Upper lobe of left lung (tissue), 6 donors: Measurements from ENCODE around the gene NUPR1. TPM values are rescaled to one million over a fixed set of nuclear protein-coding genes. Genes with fewer than 3 reads are reported as not detected.

Source experiments
- ATAC-seq, 2 donors: fragments of 200-7000 bp; cut with Tn5 transposase; one replicate each; pipeline ENCODE4 v1.9.1; 2022; ENCODE audit warnings: mild to moderate bottlenecking in 2 of 2, moderate library complexity in 2 of 2; ENCODE audit not compliant: low FRiP score in 2 of 2
- DNase-seq, 2 donors: peaks; one replicate each; pipeline ENCODE4 v3.0.0-alpha.2; 2019 to 2020
- H3K27ac ChIP-seq, 4 donors: fragments of 200-600 bp; sonication (generic); one replicate each; pipeline ENCODE4 v1.5.1; 2016 to 2019
- H3K27me3 ChIP-seq, 4 donors: fragments of 200-600 bp; sonication (generic); one replicate each; pipeline ENCODE4 v1.5.1; 2017 to 2019
- H3K36me3 ChIP-seq, 4 donors: fragments of 200-600 bp; sonication (generic); one replicate each; pipeline ENCODE4 v1.5.1; 2016 to 2019
- H3K4me1 ChIP-seq, 4 donors: fragments of 200-600 bp; sonication (generic); one replicate each; pipeline ENCODE4 v1.5.1; 2018 to 2019
- H3K4me3 ChIP-seq, 4 donors: fragments of 200-600 bp; sonication (generic); one replicate each; pipeline ENCODE4 v1.5.1; 2017 to 2019; ENCODE audit warnings: mild to moderate bottlenecking in 2 of 4, moderate library complexity in 1 of 4
- H3K9me3 ChIP-seq, 4 donors: fragments of 200-600 bp; sonication (generic); one replicate each; pipeline ENCODE4 v1.5.1; 2018 to 2019
- EP300 ChIP-seq, 4 donors: sonication (generic); formaldehyde crosslinking; IDR thresholded peaks; one replicate each; pipeline ENCODE4 v1.5.1; 2017; ENCODE audit warnings: antibody characterized with exemption in 4 of 4, control low read depth in 2 of 4
- POLR2A ChIP-seq, 4 donors: fragments of 450-650 bp; IDR thresholded peaks; one replicate each; pipeline ENCODE4 v1.5.1; 2016 to 2017; ENCODE audit warnings: antibody characterized with exemption in 4 of 4, mild to moderate bottlenecking in 2 of 4
- POLR2AphosphoS5 ChIP-seq, 2 donors: sonication (generic); formaldehyde crosslinking; IDR thresholded peaks; one replicate each; pipeline ENCODE4 v1.5.1; 2017; ENCODE audit warnings: antibody characterized with exemption in 2 of 2
- WGBS, 2 donors: methylation state at CpG; one replicate each; pipeline ENCODE4 v1.1.5; 2017 to 2018; 5-methylcytosine and 5-hydroxymethylcytosine counted together
- total RNA-seq, 6 donors: library from RNA; depleted of rRNA in 4 of 6; stranded (reverse); fragments of >200 nt in 4 of 6; gene quantifications; one replicate each; pipeline versions ENCODE4 v1.1.0 to v1.2.1, GENCODE V29; 2016 to 2021
- TF ChIP-seq, protein P1 (sequence below), 6 experiments: fragments of 450-650 bp in 4 of 6; fragments of 200-600 bp in 2 of 6; sonication (generic) in 2 of 6; IDR thresholded peaks; one replicate each; pipeline ENCODE4 v1.5.1; 2016 to 2019; ENCODE audit warnings: antibody characterized with exemption in 6 of 6
- donor health status: DM: no; HTN: no; CAD: no; lungs with moderate emphysema.
- donor health status: DM: no; HTN: yes; CAD: no; lungs with severe emphysema.

NUPR1 gene
- total RNA-seq, 6 donors from 2014 or later = 34.1 to 294 (median 119) TPM

DNA sequence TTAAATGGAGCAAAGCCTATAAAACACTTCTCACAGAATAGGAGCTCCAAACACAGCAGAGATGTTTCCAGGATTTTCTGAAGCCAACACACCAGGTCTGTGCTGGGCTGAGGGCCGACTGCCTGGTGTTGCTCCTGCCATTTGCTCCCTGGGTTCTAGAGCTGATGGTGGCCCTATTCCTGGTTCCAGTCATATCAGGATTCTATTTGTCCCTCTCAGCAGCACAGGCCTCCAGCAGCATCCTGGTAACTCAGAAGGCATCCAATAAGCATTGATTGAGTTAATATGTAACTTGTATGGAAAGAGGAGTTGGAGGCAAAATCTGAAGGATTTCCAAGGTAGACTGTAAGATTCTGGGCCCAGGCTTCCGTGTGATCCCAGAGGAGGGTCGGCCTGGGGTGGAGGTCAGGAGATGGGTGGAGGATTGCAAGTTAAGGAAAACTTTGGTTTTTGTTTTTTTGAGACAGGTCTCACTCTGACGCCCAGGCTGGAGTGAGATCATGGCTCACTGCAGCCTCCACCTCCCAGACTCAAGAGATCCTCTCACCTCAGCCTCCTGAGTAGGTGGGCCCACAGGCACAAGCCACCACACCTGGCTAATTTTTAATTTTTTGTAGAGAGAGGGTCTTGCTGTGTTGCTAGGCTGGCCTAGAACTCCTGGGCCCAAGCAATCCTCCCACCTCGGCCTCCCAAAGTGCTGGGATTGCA lies 5.7 kb downstream of the NUPR1 start:
- 90% methylated on average over 5 of the region's 5 CpGs for WGBS, 2 donors
- TF ChIP-seq POLR2AphosphoS5 (IDR thresholded peaks at IDR 0.05) = no peak
- TF ChIP-seq, protein P1, sequence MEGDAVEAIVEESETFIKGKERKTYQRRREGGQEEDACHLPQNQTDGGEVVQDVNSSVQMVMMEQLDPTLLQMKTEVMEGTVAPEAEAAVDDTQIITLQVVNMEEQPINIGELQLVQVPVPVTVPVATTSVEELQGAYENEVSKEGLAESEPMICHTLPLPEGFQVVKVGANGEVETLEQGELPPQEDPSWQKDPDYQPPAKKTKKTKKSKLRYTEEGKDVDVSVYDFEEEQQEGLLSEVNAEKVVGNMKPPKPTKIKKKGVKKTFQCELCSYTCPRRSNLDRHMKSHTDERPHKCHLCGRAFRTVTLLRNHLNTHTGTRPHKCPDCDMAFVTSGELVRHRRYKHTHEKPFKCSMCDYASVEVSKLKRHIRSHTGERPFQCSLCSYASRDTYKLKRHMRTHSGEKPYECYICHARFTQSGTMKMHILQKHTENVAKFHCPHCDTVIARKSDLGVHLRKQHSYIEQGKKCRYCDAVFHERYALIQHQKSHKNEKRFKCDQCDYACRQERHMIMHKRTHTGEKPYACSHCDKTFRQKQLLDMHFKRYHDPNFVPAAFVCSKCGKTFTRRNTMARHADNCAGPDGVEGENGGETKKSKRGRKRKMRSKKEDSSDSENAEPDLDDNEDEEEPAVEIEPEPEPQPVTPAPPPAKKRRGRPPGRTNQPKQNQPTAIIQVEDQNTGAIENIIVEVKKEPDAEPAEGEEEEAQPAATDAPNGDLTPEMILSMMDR (IDR thresholded peaks at IDR 0.05) = no peak
- TF ChIP-seq EP300 (IDR thresholded peaks at IDR 0.05) = no peak
- TF ChIP-seq POLR2A (IDR thresholded peaks at IDR 0.05) = no peak

DNA sequence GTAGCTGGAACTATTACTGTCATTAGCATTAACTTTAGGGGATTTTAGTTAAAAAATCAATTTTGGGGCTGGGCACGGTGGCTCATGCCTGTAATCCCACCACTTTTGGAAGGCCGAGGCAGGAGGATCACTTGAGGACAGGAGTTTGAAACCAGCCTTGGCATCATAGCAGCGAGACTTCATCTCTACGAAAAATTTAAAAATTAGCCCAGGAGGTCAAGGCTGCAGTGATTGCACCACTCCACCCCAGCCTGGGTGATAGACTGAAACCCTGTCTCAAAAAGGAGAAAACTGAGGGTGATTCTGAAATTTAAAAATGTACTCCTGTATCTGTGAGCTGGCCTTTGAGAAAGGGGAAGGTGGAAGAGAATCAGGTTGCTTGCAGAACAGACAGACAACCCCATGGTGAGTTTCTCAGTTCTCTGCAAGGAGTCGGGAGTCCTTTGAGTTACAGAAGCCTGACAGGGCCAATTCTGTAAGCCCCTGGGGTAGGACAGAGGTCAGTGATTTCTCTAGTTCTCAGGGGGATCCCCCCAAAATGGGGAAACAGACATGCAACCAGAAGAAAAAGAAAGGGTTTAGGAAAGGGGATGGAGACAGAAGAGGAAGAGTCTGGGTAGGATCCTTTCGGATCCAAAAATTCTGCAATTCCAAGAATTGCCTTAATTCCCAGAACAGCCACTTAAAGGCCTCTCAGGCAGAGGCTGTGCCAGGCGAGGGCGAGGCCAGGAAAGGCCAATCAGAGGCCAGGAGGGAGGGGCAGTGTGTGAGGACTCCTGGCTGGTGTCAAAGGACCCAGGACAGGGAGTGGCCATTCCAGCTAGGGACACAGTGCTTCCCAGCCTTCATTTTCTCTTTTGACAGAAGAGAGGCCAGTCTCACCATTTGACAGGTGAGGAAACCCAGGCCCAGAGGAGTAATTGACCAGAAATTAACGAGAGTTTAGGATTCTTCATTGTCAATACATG lies 6.7 kb downstream of the NUPR1 start:
- peak; percentile 84 to 92 for DNase-seq
- Histone ChIP-seq H3K27ac (peak overlapping the region; percentile 48 to 79 (median 76)), H3K4me1 (peaks cover 33 to 52% (median 43%) of the 10 kb centered on the region in 4 donors), H3K36me3 (peaks cover 0 to 11% (median 3%) of the 10 kb centered on the region in 4 donors), H3K9me3 (no peaks in the 10 kb centered on the region), H3K27me3 (no peaks in the 10 kb centered on the region), H3K4me3 (no peak overlapping the region)
- peak; percentile 92 to 96 for ATAC-seq
- TF ChIP-seq EP300 (IDR thresholded peaks at IDR 0.05) (peak in 3 of 4 donors; percentile 75 to 80 (median 76)), POLR2A (IDR thresholded peaks at IDR 0.05) (peak in 2 of 4 donors; percentile 29 to 72), POLR2AphosphoS5 (IDR thresholded peaks at IDR 0.05) (peak; percentile 54 to 78)
- TF ChIP-seq, protein P1 (IDR thresholded peaks at IDR 0.05) = no peak
- 58 to 67% methylated on average over 9 of the region's 9 CpGs for WGBS, 2 donors

More for the DNA sequence above, 5.7 kb downstream of the NUPR1 start:
- no peak overlapping the region for H3K4me3 ChIP-seq
- no peak for ATAC-seq
- H3K4me1 ChIP-seq = peaks cover 33 to 62% (median 43%) of the 10 kb centered on the region in 4 donors
- peak overlapping the region; percentile 48 to 79 (median 76) for H3K27ac ChIP-seq
- no peak for DNase-seq
- no peaks in the 10 kb centered on the region for H3K27me3 ChIP-seq
- no peaks in the 10 kb centered on the region for H3K9me3 ChIP-seq
- peaks cover 0 to 16% (median 3%) of the 10 kb centered on the region in 4 donors for H3K36me3 ChIP-seq

DNA sequence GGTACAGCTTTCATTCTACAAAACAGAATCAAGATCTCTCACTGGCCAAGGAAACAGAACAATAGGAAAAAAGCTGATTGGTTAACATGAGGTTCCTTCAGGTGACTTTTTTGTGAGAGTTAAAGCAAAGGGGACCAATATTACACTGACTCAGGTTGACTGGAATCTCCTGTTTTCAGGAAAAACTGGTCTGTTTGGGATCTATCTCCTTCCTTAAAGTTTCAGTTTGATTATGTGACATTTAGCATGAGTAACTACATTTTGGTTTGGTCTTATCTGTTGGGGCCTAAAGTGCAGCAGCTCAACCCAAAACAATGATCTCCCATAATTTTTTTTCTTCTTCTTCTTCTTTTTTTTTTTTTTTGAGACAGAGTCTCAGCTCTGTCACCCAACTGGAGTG lies 9.7 kb downstream of the NUPR1 start:
- ATAC-seq = no peak
- no peaks in the 10 kb centered on the region for H3K9me3 ChIP-seq
- TF ChIP-seq EP300 (IDR thresholded peaks at IDR 0.05) (no peak), POLR2AphosphoS5 (IDR thresholded peaks at IDR 0.05) (no peak), POLR2A (IDR thresholded peaks at IDR 0.05) (no peak)
- TF ChIP-seq, protein P1 (IDR thresholded peaks at IDR 0.05) = no peak

DNA sequence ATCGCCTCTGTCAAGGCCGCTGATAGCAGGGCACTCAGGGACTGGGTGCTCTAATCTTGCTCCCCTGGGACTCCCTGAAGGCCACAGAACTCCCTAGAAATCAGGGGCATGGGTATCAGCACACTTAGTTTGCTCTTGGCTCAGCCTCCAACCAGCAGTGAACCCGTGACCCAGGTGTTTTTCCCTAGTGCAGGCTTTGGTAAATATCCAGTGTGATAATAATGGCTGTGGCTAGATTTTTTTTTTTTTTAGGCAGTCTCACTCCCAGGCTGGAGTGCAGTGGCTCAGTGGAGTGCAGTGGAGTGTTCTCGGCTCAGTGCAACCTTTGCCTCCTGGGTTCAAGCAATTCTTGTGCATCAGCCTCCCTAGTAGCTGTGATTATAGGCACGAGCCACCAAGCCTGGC lies 10.3 kb downstream of the NUPR1 start:
- peaks cover 16 to 32% (median 27%) of the 10 kb centered on the region in 4 donors for H3K4me1 ChIP-seq
- no peak overlapping the region for H3K27ac ChIP-seq
- 78 to 85% methylated on average over 5 of the region's 5 CpGs for WGBS, 2 donors
- no peak for ATAC-seq
- TF ChIP-seq EP300 (IDR thresholded peaks at IDR 0.05) (no peak), POLR2AphosphoS5 (IDR thresholded peaks at IDR 0.05) (no peak)
- TF ChIP-seq, protein P1 (IDR thresholded peaks at IDR 0.05) = no peak
- no peak overlapping the region for H3K4me3 ChIP-seq
- no peaks in the 10 kb centered on the region for H3K27me3 ChIP-seq
- no peaks in the 10 kb centered on the region for H3K9me3 ChIP-seq
- H3K36me3 ChIP-seq = no peaks in the 10 kb centered on the region
- peak in 1 of 2 donors; percentile 31 for DNase-seq

More for the DNA sequence above, 9.7 kb downstream of the NUPR1 start:
- peaks cover 0 to under 1% (median 0%) of the 10 kb centered on the region in 4 donors for H3K36me3 ChIP-seq
- no peaks in the 10 kb centered on the region for H3K27me3 ChIP-seq
- no peak for DNase-seq
- peaks cover 16 to 32% (median 27%) of the 10 kb centered on the region in 4 donors for H3K4me1 ChIP-seq
- no peak overlapping the region for H3K27ac ChIP-seq
- no peak overlapping the region for H3K4me3 ChIP-seq
